Peyer's patch (tissue), 4 donors: ENCODE measurements around the gene ARL17A.
"Not testable (repeated sequence)": the region's sequence is repeated elsewhere in the genome, so short reads cannot be mapped to it uniquely, and the experiment has no call there.

Experiments used
- POLR2A ChIP-seq, 2 donors: fragments of 450-650 bp; IDR thresholded peaks; one replicate each; pipeline ENCODE4 v1.5.1; 2017; ENCODE audit warnings: antibody characterized with exemption in 2 of 2, mild to moderate bottlenecking in 2 of 2, moderate library complexity in 2 of 2
- TF ChIP-seq, protein P1 (sequence below), 6 experiments: fragments of 450-650 bp in 4 of 6; fragments of 200-600 bp in 2 of 6; sonication (generic) in 1 of 6; IDR thresholded peaks; one replicate each; pipeline ENCODE4 v1.5.1; 2017 to 2019; ENCODE audit warnings: antibody characterized with exemption in 6 of 6, mild to moderate bottlenecking in 3 of 6, moderate library complexity in 1 of 6

DNA sequence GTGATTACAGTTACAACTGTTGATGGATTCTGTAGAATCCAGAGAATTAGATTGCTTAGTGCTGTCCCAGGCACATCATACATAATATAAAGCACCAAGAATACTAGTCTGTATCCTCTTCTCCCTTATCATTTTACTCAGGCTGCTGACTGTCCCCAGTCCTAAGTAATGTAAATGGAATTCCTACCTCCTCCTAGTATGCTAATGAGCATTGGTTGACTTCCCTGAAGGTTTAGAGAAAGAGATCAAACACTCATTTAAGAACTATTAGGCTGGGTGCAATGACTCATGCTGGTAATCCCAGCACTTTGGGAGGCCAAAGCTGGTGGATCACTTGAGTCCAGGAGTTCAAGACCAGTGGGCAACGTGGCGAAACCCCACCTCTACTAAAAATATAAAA is 48.0 kb upstream of the ARL17A start:
- TF ChIP-seq, protein P1, sequence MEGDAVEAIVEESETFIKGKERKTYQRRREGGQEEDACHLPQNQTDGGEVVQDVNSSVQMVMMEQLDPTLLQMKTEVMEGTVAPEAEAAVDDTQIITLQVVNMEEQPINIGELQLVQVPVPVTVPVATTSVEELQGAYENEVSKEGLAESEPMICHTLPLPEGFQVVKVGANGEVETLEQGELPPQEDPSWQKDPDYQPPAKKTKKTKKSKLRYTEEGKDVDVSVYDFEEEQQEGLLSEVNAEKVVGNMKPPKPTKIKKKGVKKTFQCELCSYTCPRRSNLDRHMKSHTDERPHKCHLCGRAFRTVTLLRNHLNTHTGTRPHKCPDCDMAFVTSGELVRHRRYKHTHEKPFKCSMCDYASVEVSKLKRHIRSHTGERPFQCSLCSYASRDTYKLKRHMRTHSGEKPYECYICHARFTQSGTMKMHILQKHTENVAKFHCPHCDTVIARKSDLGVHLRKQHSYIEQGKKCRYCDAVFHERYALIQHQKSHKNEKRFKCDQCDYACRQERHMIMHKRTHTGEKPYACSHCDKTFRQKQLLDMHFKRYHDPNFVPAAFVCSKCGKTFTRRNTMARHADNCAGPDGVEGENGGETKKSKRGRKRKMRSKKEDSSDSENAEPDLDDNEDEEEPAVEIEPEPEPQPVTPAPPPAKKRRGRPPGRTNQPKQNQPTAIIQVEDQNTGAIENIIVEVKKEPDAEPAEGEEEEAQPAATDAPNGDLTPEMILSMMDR (IDR thresholded peaks at IDR 0.05): not testable (repeated sequence)
- not testable (repeated sequence) for TF ChIP-seq POLR2A (IDR thresholded peaks at IDR 0.05)
